Suprapubic skin (tissue), 3 donors: ENCODE data around the gene CBFA2T3.

Experiments used
- POLR2A ChIP-seq, 2 donors: fragments of 450-650 bp; IDR thresholded peaks; one replicate each; pipeline ENCODE4 v1.6.1; 2017; ENCODE audit warnings: antibody characterized with exemption in 2 of 2, mild to moderate bottlenecking in 2 of 2, moderate library complexity in 2 of 2
- TF ChIP-seq, protein P1 (sequence below), 2 donors: fragments of 200-600 bp in 1 of 2; fragments of 450-650 bp in 1 of 2; sonication (generic) in 1 of 2; IDR thresholded peaks; one replicate each; pipeline ENCODE4 v1.5.1; 2016 to 2019; ENCODE audit warnings: antibody characterized with exemption in 2 of 2, mild to moderate bottlenecking in 1 of 2, moderate library complexity in 1 of 2

DNA sequence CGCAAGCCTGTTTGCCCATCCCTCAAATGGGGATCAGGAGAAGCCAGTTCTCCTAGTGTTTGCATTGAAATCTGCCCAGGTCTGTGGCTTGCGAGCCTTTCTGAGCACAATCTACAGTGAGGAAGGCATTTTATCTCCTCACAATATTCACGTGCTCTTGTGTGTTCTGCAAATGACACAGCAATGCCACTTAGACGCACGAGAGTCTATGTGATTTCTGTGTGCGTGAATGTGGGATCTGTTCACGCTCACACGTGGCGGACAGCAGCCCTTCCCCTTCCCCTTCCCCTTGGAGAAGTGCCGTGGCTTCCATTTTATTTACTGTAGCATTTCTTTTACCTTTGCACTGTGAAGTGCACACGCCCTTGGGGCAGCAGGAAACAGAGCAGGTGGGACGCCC, 17.7 kb upstream of the CBFA2T3 start:
- no peak for TF ChIP-seq POLR2A (IDR thresholded peaks at IDR 0.05)
- TF ChIP-seq, protein P1, sequence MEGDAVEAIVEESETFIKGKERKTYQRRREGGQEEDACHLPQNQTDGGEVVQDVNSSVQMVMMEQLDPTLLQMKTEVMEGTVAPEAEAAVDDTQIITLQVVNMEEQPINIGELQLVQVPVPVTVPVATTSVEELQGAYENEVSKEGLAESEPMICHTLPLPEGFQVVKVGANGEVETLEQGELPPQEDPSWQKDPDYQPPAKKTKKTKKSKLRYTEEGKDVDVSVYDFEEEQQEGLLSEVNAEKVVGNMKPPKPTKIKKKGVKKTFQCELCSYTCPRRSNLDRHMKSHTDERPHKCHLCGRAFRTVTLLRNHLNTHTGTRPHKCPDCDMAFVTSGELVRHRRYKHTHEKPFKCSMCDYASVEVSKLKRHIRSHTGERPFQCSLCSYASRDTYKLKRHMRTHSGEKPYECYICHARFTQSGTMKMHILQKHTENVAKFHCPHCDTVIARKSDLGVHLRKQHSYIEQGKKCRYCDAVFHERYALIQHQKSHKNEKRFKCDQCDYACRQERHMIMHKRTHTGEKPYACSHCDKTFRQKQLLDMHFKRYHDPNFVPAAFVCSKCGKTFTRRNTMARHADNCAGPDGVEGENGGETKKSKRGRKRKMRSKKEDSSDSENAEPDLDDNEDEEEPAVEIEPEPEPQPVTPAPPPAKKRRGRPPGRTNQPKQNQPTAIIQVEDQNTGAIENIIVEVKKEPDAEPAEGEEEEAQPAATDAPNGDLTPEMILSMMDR (IDR thresholded peaks at IDR 0.05) = no peak
